HepG2 (cell line): ENCODE results near the gene LAMTOR2. TPM values are rescaled to one million over a fixed set of nuclear protein-coding genes. Genes with fewer than 3 reads are reported as not detected.

ENCODE experiments used
- ATAC-seq: fragments of 200-7000 bp; cut with Tn5 transposase; 3 replicates; pipeline ENCODE4 v1.9.1; 2020; ENCODE audit warnings: mild to moderate bottlenecking, moderate library complexity
- BruUV-seq: library from RNA; stranded (reverse); fragments of 400-500 nt; replicated peaks from 2 replicates; lab custom pipeline; 2021; lab: Mats Ljungman, UMichigan
- CTCF ChIA-PET: fragments of 300-600 bp; formaldehyde crosslinking; extraction: SDS; loops from one replicate; lab custom pipeline; 2021; ENCODE audit warnings: low total read pairs, inconsistent platforms, low intra/inter-chr PET ratio; lab: Yijun Ruan, JAX
- POLR2A ChIA-PET: fragments of 350-600 bp; sonication (Branson Sonifier 250); formaldehyde crosslinking; loops from one replicate; lab custom pipeline; 2020; ENCODE audit warnings: antibody characterized with exemption, inconsistent platforms; lab: Yijun Ruan, JAX
- DNase-seq: peaks from one replicate; pipeline ENCODE4 v3.0.0-alpha.2; 2015; ENCODE audit warnings: low spot score
- FAIRE-seq: peaks from 3 replicates; lab custom pipeline; 2011; peaks lifted over from hg19 to GRCh38; lab: Jason Lieb, UNC
- H2AFZ ChIP-seq: one replicate; pipeline ENCODE4 v1.6.1; 2011; ENCODE audit warnings: low read length, inconsistent platforms
- H3K27ac ChIP-seq: fragments of 300-600 bp; 3 replicates; pipeline ENCODE4 v1.8.0; 2011; ENCODE audit warnings: mixed run types, mild to moderate bottlenecking, mixed read lengths, low read length, inconsistent platforms; ENCODE audit not compliant: insufficient read depth; ENCODE audit errors: extremely low read length
- H3K27me3 ChIP-seq, 2 experiments: fragments of 200-600 bp in 1 of 2; 2 replicates in 1 of 2; 3 replicates in 1 of 2; pipeline versions ENCODE4 v1.6.0 to v1.8.0; 2011; ENCODE audit warnings: low read length in 2 of 2, mild to moderate bottlenecking in 2 of 2, moderate library complexity in 2 of 2, inconsistent platforms in 1 of 2; ENCODE audit not compliant: insufficient read depth in 2 of 2, control insufficient read depth in 1 of 2
- H3K36me3 ChIP-seq, 2 experiments: fragments of 200-600 bp in 1 of 2; replicated peaks in 1 of 2; 2 replicates in 1 of 2; 3 replicates in 1 of 2; pipeline versions ENCODE4 v1.5.1 to v1.8.0; 2011; ENCODE audit warnings: low read length in 2 of 2, inconsistent platforms in 1 of 2; ENCODE audit not compliant: insufficient read depth in 2 of 2, control insufficient read depth in 1 of 2
- H3K4me1 ChIP-seq: 2 replicates; pipeline ENCODE4 v1.5.1; 2012; ENCODE audit warnings: low read length, inconsistent platforms; ENCODE audit not compliant: insufficient read depth
- H3K4me2 ChIP-seq: 2 replicates; pipeline ENCODE4 v1.6.0; 2011; ENCODE audit warnings: low read depth, low read length, inconsistent platforms
- H3K4me3 ChIP-seq, 3 experiments: fragments of 200-600 bp in 1 of 3; sonication (generic), shearing (Covaris generic) in 1 of 3; replicated peaks in 1 of 3; 2 replicates each; pipeline ENCODE4 v1.5.1; 2011 to 2016; ENCODE audit warnings: low read length in 3 of 3, inconsistent platforms in 2 of 3, low read depth in 2 of 3, mild to moderate bottlenecking in 2 of 3, control low read depth in 1 of 3, mixed read lengths in 1 of 3; ENCODE audit not compliant: insufficient read depth in 1 of 3
- H3K79me2 ChIP-seq: one replicate; pipeline ENCODE4 v1.6.1; 2011; ENCODE audit warnings: low read length, inconsistent platforms; ENCODE audit not compliant: insufficient read depth
- H3K9ac ChIP-seq: 2 replicates; pipeline ENCODE4 v1.6.0; 2011; ENCODE audit warnings: mild to moderate bottlenecking, low read depth, low read length, inconsistent platforms; ENCODE audit not compliant: insufficient read depth
- H3K9me3 ChIP-seq: 2 replicates; pipeline ENCODE4 v1.5.1; 2012; ENCODE audit warnings: mild to moderate bottlenecking, low read length
- H4K20me1 ChIP-seq: 2 replicates; pipeline ENCODE4 v1.6.0; 2011; ENCODE audit warnings: inconsistent platforms, mild to moderate bottlenecking, low read length, moderate library complexity; ENCODE audit not compliant: insufficient read depth
- ATF7-NPFF ChIP-seq: sonication (generic); formaldehyde crosslinking; IDR thresholded peaks from 2 replicates; pipeline ENCODE4 v1.8.1; 2023; ENCODE audit warnings: mild to moderate bottlenecking, low read depth, missing genetic modification reagents, moderate library complexity
- GATAD2A ChIP-seq: IDR thresholded peaks from 2 replicates; pipeline ENCODE4 v1.6.1; 2016
- HMG20B ChIP-seq: conservative IDR thresholded peaks from 2 replicates; pipeline ENCODE4 v1.6.1; 2016; ENCODE audit warnings: missing genetic modification reagents, missing compliant biosample characterization
- MYC ChIP-seq: sonication (generic); formaldehyde crosslinking; IDR thresholded peaks from 2 replicates; pipeline ENCODE4 v1.9.0; 2021; ENCODE audit warnings: missing genetic modification reagents, borderline replicate concordance
- NKX3-1 ChIP-seq: sonication (generic); formaldehyde crosslinking; IDR thresholded peaks from 2 replicates; pipeline ENCODE4 v1.5.0; 2020; ENCODE audit warnings: missing genetic modification reagents
- PPARG ChIP-seq: conservative IDR thresholded peaks from 2 replicates; pipeline ENCODE4 v1.6.1; 2016; ENCODE audit warnings: missing biosample characterization, missing genetic modification reagents
- RARG ChIP-seq: sonication (generic); formaldehyde crosslinking; IDR thresholded peaks from 2 replicates; pipeline ENCODE4 v1.4.0; 2020; ENCODE audit warnings: low read depth, mild to moderate bottlenecking, missing genetic modification reagents
- SALL2 ChIP-seq: sonication (generic); formaldehyde crosslinking; IDR thresholded peaks from 2 replicates; pipeline ENCODE4 v1.8.1; 2023; ENCODE audit warnings: mild to moderate bottlenecking, missing genetic modification reagents, inconsistent platforms
- ZC3H13 ChIP-seq: sonication (generic); formaldehyde crosslinking; IDR thresholded peaks from 2 replicates; pipeline ENCODE4 v1.8.1; 2023; ENCODE audit warnings: mild to moderate bottlenecking, missing genetic modification reagents, moderate library complexity
- ZFP41 ChIP-seq: sonication (generic); formaldehyde crosslinking; IDR thresholded peaks from 2 replicates; pipeline ENCODE4 v1.4.0; 2020; ENCODE audit warnings: mild to moderate bottlenecking, missing genetic modification reagents, borderline replicate concordance
- ZNF160 ChIP-seq: sonication (generic); formaldehyde crosslinking; IDR thresholded peaks from 2 replicates; pipeline ENCODE4 v1.8.0; 2022; ENCODE audit warnings: mild to moderate bottlenecking, inconsistent platforms, missing genetic modification reagents
- ZNF713 ChIP-seq: sonication (generic); formaldehyde crosslinking; IDR thresholded peaks from 2 replicates; pipeline ENCODE4 v1.4.0; 2020; ENCODE audit warnings: mild to moderate bottlenecking, missing genetic modification reagents
- ZNF768 ChIP-seq: sonication (generic); formaldehyde crosslinking; IDR thresholded peaks from 2 replicates; pipeline ENCODE4 v1.4.0; 2020; ENCODE audit warnings: missing genetic modification reagents
- ZNF883 ChIP-seq: sonication (generic); formaldehyde crosslinking; IDR thresholded peaks from 2 replicates; pipeline ENCODE4 v1.5.1; 2020; ENCODE audit warnings: mild to moderate bottlenecking, missing genetic modification reagents; ENCODE audit errors: not compliant biosample characterization
- WGBS: methylation state at CpG from one replicate; pipeline ENCODE4 v1.1.6; 2017; ENCODE audit warnings: low lambda C conversion rate; 5-methylcytosine and 5-hydroxymethylcytosine counted together
- in situ Hi-C: cut with HindIII; loops from 2 replicates; pipeline ENCODE4 v1.10.0; 2017; ENCODE audit warnings: low pct_unique_long_range_greater_than_20kb; ENCODE audit not compliant: extremely low pct_ligation_motif_present
- intact Hi-C: fragments of 100-400 bp; cut with micrococcal nuclease; formaldehyde crosslinking; loops from one replicate; pipeline ENCODE4 v1.10.0; 2022; ENCODE audit not compliant: unreplicated experiment
- polyA plus RNA-seq, 8 experiments: library from polyadenylated mRNA; depleted of rRNA in 3 of 8; stranded (reverse) in 7 of 8; unstranded in 1 of 8; fragments of >200 nt; fragmentation: Illumina TruSeq in 4 of 8; extraction: Trizol in 4 of 8; gene quantifications; 2 replicates each; pipeline versions ENCODE4 v1.2.1 to v1.2.3, GENCODE V29; 2011 to 2016; ENCODE audit warnings: low read depth in 4 of 8, missing spikeins in 1 of 8, mixed read lengths in 1 of 8; ENCODE audit not compliant: insufficient read depth in 1 of 8
- total RNA-seq, 5 experiments: library from RNA; depleted of rRNA; stranded (reverse); fragments of >200 nt; fragmentation: Illumina TruSeq; extraction: Trizol; gene quantifications; 2 replicates each; pipeline ENCODE4 v1.2.3, GENCODE V29; 2016; ENCODE audit warnings: low read depth in 1 of 5
- TF ChIP-seq, protein P1 (sequence below): sonication (generic); formaldehyde crosslinking; IDR thresholded peaks from 2 replicates; pipeline ENCODE4 v1.4.0; 2020; ENCODE audit warnings: missing genetic modification reagents, borderline replicate concordance
- TF ChIP-seq, protein P2 (sequence below): fragments of 450-650 bp; IDR thresholded peaks from 2 replicates; pipeline ENCODE4 v1.6.1; 2017; ENCODE audit warnings: mild to moderate bottlenecking

Gene LAMTOR2
- total and polyA plus RNA-seq, 2 of the 13 experiments (the other 11 are each of a cell fraction or from before 2014, with no cell fraction given): 36.5 to 66.4 TPM

- Histone ChIP-seq H3K4me1 (peaks cover 33% of the 10 kb centered on the region), H3K9me3 (no peaks in the 10 kb centered on the region), H3K4me3 (peak within 1 kb of the TSS; percentile 92), H4K20me1 (0 out of 2 replicates have a peak, but pooled peaks cover 2% of the 10 kb centered on the region), H3K79me2 (peaks cover 19% of the 10 kb centered on the region), H3K27me3 (no peaks in the 10 kb centered on the region; a peak in 1 of 5 replicates), H2AFZ (peak within 1 kb of the TSS; percentile 89), H3K27ac (peak within 1 kb of the TSS; percentile 54), H3K36me3 (peaks cover 1 to 9% of the 10 kb centered on the region in 2 experiments; a peak in 3 of 5 replicates), H3K4me2 (peak within 1 kb of the TSS; percentile 92), H3K9ac (peak within 1 kb of the TSS; percentile 82)
- intact Hi-C loops (loop anchor here (2.0 kb wide), 1 partner anchor 46 kb away; no protein-coding TSS in a partner anchor), in situ Hi-C loops (no loop called here)
- BruUV-seq: no TSS peak
- ATAC-seq (peak; percentile 97), DNase-seq (peak; percentile 92), FAIRE-seq (peak; percentile 89)
- under 1% methylated on average over 35 of the region's 45 CpGs for WGBS
- POLR2A ChIA-PET: interaction anchor here (0.6 to 0.8 kb wide), 4 partner anchors 19 to 190 kb away, joined by 3 read pairs; no protein-coding TSS in a partner anchor
- CTCF ChIA-PET: interaction anchor here (0.5 kb wide), 1 partner anchor 10 kb away, joined by 3 read pairs; no protein-coding TSS in a partner anchor
- TF ChIP-seq ATF7-NPFF (CRISPR knock-in tag) (peak; percentile 65; the same call in 1 of the 2 replicates), MYC (CRISPR knock-in tag) (peak; percentile 54; the same call in 1 of the 2 replicates), ZNF883 (CRISPR knock-in tag) (no peak), ZC3H13 (CRISPR knock-in tag) (no peak; the same call in 1 of the 2 replicates), ZFP41 (CRISPR knock-in tag) (no peak), RARG (CRISPR knock-in tag) (no peak), GATAD2A (CRISPR knock-in tag) (peak; percentile 22; the same call in 1 of the 2 replicates), SALL2 (CRISPR knock-in tag) (no peak), ZNF160 (CRISPR knock-in tag) (no peak), ZNF713 (CRISPR knock-in tag) (no peak), HMG20B (no peak; the same call in 1 of the 2 replicates), ZNF768 (CRISPR knock-in tag) (no peak), NKX3-1 (CRISPR knock-in tag) (no peak), PPARG (CRISPR knock-in tag) (no peak)
- TF ChIP-seq, protein P1, sequence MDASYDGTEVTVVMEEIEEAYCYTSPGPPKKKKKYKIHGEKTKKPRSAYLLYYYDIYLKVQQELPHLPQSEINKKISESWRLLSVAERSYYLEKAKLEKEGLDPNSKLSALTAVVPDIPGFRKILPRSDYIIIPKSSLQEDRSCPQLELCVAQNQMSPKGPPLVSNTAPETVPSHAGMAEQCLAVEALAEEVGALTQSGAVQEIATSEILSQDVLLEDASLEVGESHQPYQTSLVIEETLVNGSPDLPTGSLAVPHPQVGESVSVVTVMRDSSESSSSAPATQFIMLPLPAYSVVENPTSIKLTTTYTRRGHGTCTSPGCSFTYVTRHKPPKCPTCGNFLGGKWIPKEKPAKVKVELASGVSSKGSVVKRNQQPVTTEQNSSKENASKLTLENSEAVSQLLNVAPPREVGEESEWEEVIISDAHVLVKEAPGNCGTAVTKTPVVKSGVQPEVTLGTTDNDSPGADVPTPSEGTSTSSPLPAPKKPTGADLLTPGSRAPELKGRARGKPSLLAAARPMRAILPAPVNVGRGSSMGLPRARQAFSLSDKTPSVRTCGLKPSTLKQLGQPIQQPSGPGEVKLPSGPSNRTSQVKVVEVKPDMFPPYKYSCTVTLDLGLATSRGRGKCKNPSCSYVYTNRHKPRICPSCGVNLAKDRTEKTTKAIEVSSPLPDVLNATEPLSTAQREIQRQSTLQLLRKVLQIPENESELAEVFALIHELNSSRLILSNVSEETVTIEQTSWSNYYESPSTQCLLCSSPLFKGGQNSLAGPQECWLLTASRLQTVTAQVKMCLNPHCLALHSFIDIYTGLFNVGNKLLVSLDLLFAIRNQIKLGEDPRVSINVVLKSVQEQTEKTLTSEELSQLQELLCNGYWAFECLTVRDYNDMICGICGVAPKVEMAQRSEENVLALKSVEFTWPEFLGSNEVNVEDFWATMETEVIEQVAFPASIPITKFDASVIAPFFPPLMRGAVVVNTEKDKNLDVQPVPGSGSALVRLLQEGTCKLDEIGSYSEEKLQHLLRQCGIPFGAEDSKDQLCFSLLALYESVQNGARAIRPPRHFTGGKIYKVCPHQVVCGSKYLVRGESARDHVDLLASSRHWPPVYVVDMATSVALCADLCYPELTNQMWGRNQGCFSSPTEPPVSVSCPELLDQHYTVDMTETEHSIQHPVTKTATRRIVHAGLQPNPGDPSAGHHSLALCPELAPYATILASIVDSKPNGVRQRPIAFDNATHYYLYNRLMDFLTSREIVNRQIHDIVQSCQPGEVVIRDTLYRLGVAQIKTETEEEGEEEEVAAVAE (CRISPR knock-in tag): 0 out of 2 replicates have a peak, but pooled peaks have one; percentile 38
- TF ChIP-seq, protein P2, sequence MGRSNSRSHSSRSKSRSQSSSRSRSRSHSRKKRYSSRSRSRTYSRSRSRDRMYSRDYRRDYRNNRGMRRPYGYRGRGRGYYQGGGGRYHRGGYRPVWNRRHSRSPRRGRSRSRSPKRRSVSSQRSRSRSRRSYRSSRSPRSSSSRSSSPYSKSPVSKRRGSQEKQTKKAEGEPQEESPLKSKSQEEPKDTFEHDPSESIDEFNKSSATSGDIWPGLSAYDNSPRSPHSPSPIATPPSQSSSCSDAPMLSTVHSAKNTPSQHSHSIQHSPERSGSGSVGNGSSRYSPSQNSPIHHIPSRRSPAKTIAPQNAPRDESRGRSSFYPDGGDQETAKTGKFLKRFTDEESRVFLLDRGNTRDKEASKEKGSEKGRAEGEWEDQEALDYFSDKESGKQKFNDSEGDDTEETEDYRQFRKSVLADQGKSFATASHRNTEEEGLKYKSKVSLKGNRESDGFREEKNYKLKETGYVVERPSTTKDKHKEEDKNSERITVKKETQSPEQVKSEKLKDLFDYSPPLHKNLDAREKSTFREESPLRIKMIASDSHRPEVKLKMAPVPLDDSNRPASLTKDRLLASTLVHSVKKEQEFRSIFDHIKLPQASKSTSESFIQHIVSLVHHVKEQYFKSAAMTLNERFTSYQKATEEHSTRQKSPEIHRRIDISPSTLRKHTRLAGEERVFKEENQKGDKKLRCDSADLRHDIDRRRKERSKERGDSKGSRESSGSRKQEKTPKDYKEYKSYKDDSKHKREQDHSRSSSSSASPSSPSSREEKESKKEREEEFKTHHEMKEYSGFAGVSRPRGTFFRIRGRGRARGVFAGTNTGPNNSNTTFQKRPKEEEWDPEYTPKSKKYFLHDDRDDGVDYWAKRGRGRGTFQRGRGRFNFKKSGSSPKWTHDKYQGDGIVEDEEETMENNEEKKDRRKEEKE: no peak
Measured at GRCh38 chr1:156020293-156021092, 34.1 kb upstream of the LAMTOR2 start, which contains the start of gene SSR2. TSS of gene SSR2 (minus strand) at chr1:156020951. CDS start at chr1:156020167, 784 bp downstream.
